ENCODE results near the gene CDK5.

Gene CDK5

GRCh38 chr7:151057506-151057988 is at the start of gene CDK5:
Gene CDK5, minus strand, starts transcription at chr7:151057897. Its CDS starts 49 bp downstream, at chr7:151057848.
- no peak for DNase-seq (ENCODE audit: low read depth in 2 of 2)

- no peak for DNase-seq (ENCODE audit: low read depth in 2 of 2)
Measured at GRCh38 chr7:151104411-151105235, 46.9 kb upstream of the CDK5 start.

GRCh38 chr7:151103973-151104372 is 46.3 kb upstream of the CDK5 start:
- no peak for DNase-seq (ENCODE audit: low read depth in 2 of 2)

GRCh38 chr7:151102991-151103390 is 45.3 kb upstream of the CDK5 start:
- DNase-seq (ENCODE audit: low read depth in 2 of 2) = no peak

DNA sequence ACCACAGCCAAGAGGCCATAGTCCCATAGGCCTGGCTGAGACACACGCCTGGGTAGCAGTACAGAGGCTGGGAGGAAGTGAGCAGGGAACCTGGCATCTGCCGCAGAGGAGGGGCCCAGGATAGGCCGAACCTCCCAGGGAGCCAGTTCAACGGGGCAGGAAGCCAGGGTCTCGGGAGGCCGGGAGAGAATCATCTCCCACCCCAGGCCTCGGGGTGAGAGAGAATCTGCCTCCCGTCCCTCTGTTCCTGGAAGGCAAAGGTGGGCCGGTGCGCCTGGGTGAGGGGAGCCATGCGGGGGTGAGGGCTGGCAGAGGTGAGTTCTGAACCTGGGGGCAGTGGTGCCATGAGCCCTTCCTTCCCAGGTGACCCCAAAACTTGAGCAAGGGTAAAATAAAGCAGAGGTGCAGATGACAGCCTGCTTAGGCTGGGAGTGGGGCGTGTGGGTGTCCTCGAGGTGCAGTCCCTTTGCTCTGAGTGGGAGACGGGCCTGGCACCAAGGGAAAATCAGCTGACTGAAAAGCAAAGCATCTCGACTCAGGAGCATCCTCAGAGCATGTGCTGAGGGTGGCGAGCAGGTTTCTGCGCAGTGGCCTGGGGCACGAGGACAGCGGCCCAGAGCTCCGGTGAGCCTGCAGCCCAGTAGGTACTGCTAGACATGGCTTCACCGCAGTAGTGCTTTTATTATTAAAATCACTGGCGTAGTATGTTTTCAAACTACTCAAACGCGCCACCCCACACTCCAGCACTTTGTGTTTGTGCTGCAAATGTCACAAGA is 44.1 kb upstream of the CDK5 start:
- no peak for DNase-seq (ENCODE audit: low read depth in 2 of 2)

DNA sequence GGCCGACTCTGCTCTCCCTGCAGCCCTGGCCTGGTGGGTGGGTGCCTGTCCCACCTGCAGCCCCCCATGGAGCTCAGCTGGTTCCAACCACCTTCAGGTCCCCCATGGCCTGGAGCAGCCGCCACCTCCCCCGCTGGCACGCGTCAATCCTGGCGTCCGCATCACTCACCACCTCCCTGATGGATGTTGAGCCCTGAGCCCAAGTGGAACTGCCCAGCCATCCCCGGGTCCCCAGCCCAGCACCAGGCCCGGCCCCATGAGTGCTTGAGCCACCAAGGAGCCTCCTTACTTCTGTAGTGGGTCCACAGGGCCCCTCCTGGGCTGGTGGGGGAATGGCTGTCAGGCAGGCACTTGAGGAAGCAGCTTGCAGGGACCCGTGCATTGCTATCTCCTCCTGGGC is 43.2 kb upstream of the CDK5 start:
- no peak for DNase-seq (ENCODE audit: low read depth in 2 of 2)

GRCh38 chr7:151099486-151100211 is 42.0 kb upstream of the CDK5 start:
- no peak for DNase-seq (ENCODE audit: low read depth in 2 of 2)

DNA sequence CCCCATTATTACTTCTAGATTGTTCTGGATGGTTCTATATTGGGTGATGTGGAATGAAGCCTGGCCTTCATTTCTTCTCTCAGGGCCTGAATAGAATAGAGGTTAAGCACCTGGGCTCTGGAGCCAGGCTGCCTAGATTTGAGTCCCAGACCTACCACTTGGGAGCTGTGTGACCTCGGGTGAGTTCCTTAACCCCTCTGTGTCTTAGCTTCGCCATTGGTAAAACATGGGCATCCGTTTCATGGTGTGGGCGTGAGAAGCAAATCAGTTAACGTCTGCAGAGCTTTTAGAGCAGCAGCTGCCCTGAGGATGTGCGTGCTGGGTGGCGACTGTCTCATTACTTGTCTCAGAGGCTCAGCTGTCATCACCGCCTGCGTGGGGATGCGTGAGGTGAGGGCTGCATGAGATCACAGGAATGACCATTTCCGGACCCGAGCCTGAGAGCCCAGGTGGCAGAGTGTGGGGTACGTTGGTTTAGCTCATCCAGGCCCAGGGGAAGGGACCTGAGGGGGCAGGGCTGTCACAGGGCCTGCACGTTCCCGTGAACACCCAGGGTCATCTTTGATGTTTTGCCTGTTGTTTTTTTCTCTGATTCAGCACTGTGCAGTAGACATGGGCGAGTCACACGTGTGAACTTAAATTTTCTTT is 38.3 kb upstream of the CDK5 start:
- DNase-seq (ENCODE audit: low read depth in 2 of 2) = no peak

DNA sequence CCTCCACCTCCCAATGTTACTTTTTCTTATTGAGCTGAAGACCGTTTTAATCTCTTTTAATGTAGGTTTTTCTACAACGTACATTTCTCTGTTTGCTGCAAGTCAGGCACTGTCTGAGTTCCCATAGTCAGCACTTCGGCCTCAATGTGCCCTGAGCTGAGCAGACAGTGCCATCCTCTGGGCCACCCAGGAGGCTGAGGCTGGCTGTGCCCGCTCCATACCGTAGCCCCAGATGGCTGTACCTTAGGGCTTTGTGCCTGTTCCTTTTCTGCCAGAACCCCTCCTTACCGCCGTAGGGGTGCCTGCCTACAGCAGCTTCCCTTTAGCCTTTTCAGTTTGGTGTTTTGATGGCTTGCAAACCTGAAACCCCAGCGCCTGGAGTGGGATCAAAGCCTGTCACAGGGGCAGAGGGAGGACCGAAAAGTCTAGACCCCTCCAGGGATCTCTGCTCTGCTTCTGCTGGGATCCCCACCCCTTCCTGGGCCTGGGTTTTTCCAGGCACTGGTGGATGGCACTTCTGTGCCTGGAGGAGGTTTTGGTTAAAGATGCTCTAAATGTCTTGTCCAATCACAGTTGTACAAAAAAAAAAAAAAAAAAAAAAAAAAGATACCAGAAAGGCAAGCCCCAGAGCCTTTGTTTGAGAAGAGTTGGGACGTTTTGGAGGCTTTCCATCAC is 37.6 kb upstream of the CDK5 start:
- no peak for DNase-seq (ENCODE audit: low read depth in 2 of 2)

GRCh38 chr7:151094675-151095074 is 37.0 kb upstream of the CDK5 start:
- no peak for DNase-seq (ENCODE audit: low read depth in 2 of 2)

GRCh38 chr7:151093748-151094147 is 36.1 kb upstream of the CDK5 start:
- DNase-seq (ENCODE audit: low read depth in 2 of 2) = no peak

DNA sequence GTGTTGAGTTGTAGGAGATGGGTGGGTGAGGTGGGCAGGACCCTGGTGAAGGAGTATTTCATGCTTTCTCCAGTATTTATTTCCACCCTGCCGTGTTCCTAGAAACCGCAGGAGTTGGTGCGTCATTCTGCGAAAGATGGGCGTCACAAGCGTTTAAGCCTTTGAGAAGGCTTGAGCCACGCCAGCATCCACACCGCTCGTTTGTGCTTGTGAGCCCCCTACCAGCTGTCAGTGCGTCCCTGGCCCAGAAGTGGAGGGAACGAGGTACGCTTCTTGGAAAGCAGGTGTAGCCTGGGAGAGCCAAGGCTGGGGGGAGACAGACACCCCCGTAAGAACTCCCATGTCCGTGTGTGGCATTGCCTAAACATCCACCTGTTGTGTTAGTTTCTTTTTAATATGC is 34.3 kb upstream of the CDK5 start:
- no peak for DNase-seq (ENCODE audit: low read depth in 2 of 2)

GRCh38 chr7:151091431-151091830 is 33.7 kb upstream of the CDK5 start:
- DNase-seq (ENCODE audit: low read depth in 2 of 2) = no peak

DNA sequence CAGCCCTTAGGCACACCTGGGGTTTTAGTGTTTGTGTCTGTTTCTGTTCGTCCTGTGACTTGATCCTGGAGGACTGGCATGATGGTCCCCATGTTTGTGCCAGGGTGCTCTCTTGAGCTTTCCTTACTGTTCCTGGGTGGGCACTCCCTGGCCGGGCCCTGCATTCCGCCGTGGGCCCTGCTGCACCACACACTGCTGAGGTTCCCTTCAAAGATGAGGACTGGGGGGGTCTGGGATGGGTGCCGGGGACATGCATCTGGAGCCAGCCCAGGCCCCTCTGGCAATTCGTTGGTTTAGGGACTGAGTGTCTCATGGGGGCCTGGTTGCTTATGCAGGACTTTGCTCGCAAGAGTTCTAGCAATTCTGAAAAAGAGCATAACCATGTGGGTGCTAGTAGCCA is 33.3 kb upstream of the CDK5 start:
- DNase-seq (ENCODE audit: low read depth in 2 of 2) = no peak

DNA sequence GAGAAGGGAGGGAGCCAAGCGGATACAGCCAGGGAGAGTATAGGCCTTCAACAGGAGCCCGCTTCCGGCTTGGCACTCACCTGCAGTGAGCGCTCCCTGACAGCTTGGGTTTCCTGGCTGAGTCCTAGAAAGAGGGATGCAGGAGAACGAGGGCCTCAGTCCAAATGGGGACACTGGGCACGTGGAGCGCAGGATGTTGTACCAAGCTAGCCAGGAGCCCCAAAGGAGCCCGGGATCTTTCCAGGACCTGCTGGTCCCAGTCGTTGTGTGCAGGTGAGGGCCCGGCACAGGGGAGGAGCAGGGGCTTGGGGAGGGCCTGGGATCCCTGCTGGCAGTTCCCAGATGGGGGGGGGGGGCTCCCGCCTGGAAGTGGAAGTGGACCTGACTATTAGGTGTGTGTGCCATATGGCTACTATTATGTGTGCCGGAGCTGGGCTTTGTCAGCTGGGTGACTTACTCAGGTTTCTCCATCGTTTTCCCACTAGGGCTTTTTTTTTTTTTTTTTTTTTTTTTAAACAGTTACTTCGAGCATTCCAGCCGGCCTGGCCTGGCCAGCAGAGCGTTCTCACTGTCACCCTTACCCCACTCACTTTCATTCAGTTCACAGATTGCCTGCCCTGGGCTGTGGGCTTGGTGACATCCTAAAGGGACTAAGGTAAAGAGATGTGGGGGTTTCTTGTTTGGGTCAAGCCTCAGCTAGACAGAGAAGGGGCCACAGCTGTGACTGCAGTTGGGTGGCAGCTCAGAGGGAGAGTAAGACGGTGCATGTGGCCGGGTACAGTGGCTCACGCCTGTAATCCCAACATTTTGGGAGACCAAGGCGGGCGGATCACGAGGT is 32.4 kb upstream of the CDK5 start:
- DNase-seq (ENCODE audit: low read depth in 2 of 2) = no peak

DNA sequence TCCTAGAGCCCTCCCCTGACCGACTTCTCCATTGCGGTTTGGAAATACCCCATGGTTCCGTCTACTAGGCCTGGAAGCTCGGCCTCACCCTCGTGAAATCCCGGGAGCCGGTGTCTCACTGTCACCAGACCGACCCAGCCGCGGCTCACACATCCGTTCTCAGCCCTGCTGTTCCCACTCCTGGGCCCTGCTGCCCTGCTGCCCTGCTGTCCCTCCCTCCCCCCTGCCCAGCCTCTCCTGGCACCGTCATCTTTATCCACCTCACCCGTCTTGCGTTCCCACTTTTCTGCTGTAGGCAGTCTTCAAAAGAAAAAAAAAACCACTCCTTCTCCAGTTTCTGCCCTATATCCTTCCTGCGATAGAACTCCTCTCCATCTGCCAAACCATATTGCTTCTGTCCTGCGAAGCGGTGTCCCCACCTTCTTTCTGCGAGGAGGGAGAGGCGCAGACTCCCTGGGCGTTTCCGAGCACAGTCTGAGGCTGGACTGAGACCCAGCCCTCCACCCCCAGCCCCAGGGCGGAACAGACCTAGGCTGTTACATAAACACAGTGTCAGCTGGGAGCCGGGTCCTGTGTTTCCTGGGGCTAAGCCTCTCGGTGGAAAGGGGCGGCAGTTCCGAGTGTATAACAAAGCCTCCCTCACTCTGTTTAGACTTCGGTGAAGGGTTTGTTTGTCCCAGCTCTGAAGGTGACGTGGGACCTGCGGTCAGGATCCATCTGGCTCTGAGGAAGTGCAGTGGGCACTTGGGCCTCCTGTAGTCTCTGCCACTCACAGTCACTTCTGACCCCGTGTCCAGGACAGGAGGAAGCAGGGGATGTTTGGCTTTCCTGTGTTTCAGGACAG is 31.4 kb upstream of the CDK5 start:
- DNase-seq (ENCODE audit: low read depth in 2 of 2) = no peak

DNA sequence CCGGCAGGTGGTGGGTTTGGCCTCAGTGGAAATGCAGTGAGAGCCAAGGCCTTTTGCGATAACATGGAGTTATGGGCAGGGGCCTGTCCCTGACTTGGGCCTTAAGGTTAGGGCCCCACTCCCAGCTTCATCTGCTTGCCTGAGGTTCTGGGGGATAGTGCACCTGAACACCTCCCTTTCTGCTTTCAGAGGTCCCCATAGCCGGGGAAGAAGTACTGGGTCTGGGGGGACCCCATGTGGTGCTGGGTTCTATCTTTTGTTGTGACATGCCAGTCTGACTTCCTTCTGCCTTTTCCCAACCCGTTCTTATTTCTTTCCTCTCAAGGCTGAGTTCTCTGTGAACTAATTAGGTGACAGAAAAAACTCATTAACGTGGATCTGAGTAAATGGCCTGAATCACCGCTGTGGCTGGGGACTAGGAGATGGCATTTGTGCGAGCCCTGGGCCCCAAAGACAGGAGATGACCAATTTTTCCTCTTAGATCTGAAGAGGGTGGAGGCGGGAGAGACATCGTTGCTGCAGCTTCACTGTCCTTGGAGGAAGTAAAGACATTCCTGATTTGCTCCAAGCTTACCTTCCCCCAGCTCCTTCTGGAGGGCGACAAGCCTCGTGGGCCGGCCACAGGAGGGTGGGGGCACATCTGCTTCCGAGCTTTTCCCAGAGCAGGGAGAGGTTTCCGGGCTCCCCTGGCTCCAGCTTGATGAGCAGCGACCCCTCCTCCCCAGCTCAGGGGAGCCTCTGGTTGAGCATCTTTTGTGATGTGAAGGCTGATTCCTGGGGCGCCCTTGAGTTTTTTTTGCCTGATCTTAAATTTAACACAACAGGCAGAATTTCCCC is 30.5 kb upstream of the CDK5 start:
- no peak for DNase-seq (ENCODE audit: low read depth in 2 of 2)

- peak in 1 of 2 donors; percentile 35 for DNase-seq (ENCODE audit: low read depth in 2 of 2)
Measured at GRCh38 chr7:151087245-151088018, 29.7 kb upstream of the CDK5 start.

All from stimulated activated CD4-positive, alpha-beta T cell treated with anti-CD3 and anti-CD28 coated beads, Interleukin-1b, Interleukin-23, amount 100 ng/mL, for 4 hours (primary cell).